NCI-H146 (cell line): ENCODE results near the gene CMC2.

ENCODE experiments used
- DNase-seq: peaks from one replicate; lab custom pipeline; 2025; lab: John Stamatoyannopoulos, UW

The CMC2 gene

DNA sequence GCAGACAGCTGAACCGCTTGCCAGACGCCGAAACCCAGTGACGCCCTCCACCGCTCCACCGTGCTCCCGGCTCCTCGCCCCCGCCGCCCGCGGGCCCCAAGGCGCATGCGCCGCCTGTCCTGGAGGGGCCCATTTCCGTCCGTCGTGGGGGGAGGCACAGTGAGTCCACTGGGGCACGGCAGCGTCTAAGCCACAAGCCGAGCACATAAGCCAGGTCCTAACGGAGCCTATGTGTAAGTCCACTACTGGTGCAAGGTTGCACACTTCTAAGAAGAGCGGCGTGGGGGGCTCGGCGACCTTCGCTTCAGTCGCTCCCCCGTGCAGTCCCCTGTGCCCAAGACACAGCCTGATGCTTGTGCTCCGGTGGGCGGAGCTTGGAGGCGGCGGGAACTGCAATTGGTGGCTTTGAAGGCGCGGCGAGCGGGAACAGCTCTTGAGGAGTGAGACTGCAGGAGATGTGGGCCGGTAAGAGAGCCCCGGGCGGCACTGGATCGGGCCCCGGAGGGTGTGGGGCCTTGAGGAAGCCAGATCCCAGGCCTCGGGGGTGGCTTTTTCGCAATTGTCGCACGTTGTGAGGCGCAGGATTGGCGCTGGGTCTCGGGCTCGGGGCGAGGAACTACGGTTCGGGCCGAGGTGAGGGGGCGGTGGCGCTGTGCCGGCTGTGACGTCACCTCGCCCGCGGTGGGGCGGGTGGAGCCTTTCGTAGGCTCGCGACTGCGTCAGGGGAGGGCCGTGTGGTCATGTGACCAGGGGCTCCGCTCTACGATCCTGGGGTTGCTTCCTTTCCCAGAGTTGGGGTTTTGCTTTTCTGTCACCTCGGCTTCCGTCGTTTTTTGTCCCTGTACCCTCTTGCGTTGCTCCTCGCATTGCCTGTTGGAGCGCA lies at the start of gene CMC2, which contains the start of gene CENPN:
Gene CMC2 (minus strand): TSS at position 73 of the 883 bp plus-strand sequence. CDS start 9,491 bp downstream, outside the sequence.
Gene CENPN (plus strand): TSS at position 402 of the 883 bp plus-strand sequence. CDS start 4,726 bp downstream, outside the sequence.
- DNase-seq = peak; percentile 94

DNA sequence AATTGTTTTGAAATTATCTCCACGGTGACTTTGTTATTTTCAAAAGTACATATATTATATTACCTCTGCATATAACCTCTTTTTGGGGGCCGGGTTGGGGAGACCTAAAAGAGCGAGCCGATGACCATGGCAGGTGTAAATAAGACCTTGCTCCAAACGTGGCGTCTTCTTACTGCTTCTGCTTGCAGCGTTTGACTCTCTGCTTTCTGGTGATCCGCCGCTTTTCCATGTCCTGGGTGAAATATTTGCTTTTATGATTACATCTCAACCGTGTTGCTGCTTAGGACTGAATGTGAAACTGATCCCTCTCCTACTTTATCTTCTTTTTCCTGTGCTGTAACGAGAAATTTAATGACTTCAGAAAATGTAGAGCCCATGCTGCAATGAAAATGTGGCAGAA lies 47.1 kb upstream of the CMC2 start:
- DNase-seq = no peak

DNA sequence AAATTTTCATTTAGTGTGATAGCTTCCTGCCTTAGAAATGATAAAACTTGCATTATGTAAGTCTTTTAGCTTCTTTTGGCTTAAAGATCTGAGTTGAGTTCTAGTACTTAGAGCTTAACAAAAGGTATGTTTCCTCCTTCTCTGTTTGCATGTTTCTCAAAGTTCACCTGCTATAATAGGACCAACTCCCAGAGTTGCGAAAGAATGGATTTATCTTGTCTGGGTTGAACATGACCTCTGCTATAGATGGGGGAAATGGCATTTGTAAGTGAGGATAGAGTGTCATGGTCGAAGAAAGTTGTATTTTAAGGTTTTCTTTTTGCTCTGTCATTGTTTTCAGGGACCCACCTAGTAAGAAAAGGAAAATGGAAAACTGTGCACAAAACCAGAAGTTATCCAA lies 36.1 kb upstream of the CMC2 start:
- DNase-seq = no peak

DNA sequence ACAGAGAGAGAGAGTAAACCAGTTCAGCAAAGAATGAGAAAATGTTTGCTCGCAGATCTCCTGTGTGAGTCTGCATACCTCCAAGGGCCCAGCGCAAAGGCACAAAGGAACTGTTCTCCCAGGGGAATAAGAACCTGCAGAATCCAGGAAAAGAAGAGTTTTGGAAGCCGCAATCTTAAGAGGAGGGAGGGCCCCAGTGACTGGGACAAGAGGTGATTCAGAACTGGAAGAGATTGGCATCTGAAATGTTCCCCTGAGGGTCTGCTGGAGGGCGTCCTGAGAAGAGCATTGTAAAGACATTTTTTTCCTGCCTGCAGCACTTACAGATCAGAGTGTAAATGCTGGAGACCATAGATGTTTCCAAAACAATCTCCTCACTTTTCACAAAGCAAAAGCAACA lies 35.0 kb upstream of the CMC2 start:
- DNase-seq = no peak

DNA sequence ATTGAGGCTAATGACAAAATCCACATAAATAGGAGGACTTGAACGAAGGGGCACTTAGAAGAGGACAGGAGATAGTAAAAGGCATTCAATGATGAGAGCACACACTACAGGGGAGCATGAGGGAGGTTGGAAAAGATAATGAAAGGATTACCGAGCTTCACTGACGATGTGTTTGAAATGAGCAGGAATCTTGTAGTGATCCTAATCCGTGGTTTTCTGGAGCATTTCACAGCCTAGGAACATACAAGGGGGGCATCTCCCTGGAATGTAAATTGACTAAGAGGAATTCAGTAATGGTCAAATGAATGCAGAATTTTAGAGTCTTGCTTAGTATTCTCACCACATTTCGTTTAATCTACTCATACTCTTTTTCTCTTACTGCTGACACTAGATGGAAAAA lies 34.2 kb upstream of the CMC2 start:
- DNase-seq = no peak

DNA sequence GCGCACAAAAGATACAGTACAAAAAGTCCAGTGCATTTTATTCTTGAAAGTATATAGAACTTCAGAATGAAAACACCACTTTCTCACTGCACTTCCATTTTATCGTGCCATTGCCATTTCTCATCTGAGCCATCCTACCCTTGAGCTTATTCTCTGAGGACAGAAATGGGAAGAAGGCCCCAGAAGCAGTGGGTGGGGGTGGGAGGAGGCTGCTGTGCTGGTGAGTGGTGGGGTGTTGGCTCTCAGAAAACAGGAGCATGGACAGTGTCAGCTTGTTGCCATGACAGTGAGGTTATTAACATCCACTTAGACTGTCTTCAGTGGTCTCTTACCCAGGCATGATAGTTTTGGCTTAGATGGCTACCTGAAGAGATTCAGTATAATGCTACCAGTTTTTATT lies 33.4 kb upstream of the CMC2 start:
- no peak for DNase-seq

DNA sequence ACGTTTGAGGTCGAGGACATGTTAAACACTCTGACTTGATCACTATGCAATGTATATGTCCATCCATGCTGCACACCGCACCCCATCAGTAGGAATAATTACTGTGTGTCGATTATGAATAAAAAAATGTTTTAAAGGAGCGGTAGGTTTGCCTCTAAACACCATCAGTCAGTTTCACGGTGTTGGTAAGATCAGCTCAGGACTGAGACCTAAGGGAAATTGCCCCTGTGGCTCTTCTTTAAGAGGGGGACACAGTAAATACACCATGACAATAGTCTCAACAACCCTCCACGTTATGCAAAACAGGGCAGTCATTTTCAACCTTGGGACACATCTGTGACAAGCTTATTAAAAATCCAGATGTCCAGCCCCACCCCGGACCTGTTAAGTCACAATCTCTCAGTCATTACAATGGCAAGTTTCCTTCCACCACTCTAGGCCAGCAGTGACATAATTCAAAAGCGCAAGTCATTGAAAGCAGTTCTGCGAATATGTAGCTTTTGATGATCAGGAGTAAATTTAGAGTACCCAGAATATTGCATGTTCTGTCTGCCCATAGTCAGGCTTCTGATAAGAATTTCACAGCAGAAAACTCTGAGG lies 30.2 kb upstream of the CMC2 start:
- no peak for DNase-seq

DNA sequence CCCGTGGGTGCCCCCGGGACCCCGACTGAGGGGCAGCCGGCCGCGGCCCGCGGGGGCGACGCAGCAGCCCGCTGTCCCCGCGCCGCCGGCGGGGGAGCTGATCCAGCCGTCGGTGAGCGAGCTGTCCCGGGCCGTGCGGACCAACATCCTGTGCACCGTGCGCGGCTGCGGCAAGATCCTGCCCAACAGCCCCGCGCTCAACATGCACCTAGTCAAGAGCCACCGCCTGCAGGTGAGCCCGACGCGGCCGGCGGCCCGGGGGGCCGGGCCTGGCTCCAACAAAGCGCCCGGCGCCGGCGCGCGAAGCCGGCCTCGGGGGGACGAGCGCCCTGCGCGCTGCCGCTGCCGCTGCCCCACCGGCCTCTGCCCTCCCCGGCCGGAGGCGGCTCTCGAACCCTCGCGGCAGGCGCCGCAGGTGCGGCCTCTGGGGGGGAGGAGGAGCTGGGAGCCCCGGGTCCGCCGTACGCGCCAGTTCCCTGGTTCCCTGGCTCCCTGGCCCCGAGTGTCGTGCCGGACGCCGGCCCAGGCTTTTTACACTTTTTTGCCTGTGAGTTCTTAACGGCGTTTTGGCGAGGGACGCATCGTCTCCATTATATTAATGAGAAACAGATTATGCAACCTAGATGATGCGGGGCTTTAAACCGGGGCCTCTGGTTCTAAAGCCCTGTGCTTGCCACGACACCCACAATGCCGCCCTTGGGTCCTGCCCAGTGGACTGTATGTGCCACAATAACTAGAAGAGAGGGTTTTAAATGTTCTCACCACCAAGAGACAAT lies 29.5 kb upstream of the CMC2 start:
- peak; percentile 34 for DNase-seq

DNA sequence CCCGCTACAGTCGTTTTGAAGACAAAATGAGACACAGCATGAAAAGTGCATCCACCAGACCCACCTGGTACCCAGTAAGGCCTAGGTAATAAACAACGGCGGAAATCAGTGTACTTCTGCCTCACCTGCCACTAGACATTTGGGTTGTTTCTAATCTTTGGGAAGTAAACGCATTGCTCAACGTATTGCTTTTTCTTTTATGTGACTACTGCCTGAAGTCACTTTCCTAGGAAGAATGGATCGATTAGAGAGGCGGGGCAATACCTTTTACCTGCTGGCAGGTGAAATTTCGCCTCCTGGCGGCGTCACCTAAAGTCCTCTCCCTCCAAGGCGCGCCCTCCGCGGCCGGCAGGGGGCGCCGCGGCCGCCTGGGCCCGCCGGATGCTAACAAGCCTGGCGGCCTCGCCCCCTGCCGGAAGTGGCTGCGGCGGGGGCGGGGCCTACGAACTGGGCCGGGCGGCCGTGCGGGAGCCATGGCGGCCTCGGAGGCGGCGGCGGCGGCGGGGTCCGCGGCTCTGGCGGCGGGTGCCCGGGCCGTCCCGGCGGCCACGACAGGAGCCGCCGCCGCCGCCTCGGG lies 28.8 kb upstream of the CMC2 start, which contains the start of gene ATMIN:
Gene ATMIN (plus strand): TSS at position 445 of the 577 bp plus-strand sequence. CDS start 29 bp downstream, at position 474.
- peak; percentile 86 for DNase-seq

DNA sequence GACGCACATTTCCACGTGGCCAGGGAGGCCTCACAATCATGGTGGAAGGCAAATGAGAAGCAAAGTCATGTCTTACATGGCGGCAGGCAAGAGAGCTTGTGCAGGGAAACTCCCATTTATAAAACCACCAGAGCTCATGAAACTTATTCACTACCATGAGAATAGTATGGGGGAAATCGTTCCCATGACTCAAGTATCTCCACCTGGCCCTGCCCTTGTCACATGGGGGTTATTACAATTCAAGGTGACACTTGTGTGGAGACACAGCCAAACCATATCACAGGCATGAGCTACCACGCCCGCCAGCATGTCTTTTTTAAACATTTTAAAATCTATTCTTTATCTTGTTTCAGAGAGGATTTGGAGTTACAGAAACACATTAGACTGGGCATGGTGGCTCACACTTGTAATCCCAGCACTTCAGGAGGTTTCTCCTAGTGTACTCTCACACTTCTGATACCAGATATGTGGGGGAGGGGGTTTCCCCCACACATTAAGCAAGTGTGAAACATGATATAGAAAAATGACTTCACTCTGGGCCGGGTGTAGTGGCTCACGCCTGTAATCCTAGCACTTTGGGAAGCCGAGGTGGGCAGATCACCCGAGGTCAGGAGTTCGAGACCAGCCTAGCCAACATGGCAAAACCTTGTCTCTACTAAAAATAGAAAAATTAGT lies 23.4 kb upstream of the CMC2 start:
- no peak for DNase-seq

DNA sequence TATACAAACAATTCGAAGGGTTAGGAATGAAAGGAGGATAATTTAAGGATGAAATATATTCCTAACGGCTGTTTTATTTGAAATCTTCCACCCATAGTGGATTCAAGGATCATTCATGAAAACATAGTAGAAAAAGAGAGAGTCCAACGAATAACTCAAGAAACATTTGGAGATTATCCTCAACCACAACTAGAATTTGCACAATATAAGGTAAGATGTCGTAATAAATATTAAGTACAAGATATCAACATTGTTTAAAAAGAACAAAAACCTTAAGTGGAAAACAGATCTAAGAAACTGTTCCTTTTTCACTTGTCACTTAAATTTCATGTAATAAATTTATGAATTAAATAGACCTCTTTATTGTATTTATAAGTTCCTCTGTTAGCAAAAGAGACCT lies 19.7 kb upstream of the CMC2 start:
- no peak for DNase-seq

DNA sequence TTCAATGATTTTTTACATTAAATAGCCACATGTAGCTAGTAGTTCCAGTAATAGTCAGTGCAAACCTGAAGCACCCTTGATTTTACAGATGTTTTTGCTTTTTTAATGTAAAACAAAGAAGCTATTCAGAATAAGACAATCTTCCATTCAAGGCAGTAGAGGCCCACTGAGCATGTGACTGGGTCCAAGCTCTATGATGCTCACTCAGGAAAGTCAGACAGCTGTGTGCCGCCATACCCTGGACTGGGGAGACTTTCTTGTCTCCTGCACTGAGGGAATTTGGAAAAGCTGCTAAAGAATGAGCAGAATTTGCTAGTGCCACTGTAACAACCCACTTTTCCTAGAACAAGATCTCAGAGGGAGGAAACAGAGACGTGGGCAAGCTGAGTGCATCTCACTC lies 11.8 kb upstream of the CMC2 start:
- no peak for DNase-seq

DNA sequence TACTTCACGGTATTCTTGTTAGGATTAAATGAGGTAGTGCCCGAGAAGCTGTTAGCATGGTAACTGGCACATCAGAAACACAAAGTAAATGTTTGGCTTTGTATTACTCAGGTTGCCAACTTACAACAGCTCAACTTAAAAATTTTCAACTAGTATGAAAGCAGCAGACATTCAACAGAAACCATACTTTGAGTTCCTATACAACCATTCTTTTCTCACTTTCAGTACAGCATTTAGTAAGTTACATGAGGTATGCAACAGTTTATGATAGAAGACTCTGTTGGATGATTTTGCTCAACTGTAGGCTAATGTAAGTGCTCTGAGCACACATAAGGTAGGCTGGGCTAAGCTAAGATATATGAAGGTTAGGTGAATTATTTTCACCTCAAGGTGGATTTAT lies 8.0 kb upstream of the CMC2 start:
- no peak for DNase-seq

DNA sequence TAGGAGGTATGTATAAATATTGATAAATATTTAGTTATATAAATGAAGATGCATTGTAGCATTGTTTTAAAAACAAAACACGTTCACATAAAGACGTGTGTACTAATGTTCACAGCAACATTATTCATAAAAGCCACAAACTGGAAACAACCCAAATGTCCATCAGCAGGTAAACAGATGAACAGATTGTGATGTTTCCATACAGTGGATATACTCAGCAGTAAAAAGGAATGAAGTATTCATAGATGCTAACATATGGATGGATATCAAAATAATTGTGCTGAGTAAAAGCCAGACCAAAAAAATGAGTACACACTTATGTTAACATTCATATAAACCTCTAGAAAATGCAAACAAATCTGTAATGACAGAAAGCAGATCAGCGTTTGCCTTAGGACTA lies 6.3 kb upstream of the CMC2 start:
- no peak for DNase-seq

DNA sequence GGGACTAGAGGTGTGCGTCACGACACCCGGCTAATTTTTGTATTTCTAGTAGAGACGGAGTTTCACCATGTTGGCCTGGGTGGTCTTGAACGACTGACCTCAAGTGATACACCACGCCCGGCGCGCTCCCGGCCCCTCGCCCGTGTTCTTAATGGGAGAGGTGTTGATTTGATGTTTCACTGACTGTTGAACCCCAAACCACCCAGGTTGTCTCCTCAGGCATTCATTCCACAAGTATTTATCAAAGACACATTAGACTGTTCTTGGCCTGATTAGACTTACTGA lies 1.8 kb upstream of the CMC2 start:
- DNase-seq = no peak

DNA sequence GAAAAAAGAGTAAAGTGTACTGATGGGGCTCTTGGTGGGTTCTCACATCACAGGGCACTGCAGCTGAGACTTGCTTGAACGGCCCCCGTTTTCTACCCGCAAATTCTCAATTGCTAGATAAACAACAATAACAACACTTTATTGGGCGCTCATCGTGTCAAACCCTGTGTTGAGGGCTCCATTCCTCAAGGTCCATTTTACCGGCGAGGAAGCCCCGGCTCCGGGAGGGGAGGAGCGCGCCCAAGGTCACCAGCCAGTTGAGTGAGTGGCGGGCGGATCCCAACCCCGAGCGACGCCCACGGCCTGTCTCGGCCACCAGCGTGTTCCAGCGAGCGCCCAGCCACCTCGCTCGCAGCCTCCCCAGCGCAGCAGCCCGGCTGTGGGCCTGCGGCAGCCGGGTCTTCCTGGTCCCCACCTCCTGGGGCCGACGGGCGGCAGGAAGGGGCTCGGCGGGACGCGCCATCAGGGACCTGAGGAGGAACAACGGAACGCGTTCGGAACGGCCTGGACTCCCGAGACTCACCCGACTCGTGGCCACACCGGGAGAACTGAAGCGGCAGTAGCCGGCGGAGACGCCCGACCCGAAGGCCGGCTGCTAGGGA lies 373 bp downstream of the CMC2 start:
- DNase-seq = peak; percentile 71

DNA sequence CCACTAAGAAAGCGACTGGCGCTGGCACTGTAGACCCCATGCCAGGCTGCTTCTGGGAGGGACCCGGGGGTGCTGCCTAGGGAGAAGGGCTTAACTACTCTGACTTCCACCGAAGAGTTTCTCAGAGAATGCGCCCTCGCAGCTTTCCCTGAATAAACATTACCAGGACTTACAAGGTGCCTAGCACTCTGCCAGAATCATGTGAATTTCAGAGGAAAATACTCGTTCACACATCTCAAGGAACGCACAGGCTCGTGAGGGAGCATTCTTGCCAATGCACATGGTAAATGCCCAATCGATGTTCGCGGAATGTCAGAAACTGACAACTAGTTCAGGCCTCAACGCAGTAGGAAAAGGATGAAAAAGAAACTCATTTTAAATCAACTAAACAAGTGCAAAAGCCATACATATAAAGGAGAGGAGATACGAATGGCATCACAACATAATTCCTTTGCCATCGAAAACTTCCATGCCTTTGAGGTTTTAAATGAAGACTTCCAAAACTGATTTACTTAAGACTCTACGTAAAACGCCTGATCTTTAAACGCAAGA lies 999 bp downstream of the CMC2 start:
- DNase-seq = no peak

DNA sequence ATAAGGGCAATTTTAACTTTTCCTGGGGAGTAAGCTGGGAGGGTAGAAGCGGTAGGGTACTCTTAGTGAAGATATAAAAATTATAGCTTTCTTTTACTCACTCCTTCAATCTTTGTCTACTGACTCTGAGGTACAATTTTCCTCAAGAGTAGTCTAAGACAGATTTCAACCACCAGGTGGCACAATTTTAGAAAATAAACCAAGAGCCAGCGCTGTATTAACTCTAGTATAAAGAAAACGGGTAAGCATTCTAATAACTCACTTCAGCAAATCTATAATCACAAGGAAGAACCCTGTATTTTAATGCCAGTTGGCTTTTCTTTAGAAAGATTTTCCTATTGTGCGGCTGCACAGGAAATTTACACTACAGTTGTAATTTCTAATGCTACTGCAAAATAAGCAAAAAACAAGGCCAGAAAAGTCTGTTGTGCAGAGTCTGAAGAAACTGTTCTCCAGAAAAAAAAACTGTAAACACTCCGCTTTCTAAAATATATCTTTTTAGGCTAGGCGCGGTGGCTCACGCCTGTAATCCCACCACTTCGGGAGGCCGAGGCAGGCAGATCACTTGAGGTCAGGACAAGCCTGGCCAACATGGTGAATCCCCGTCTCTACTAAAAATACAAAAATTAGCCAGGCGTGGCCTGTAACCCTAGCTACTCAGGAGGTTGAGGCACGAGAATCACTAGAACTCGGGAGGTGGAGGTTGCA lies 1.9 kb downstream of the CMC2 start:
- peak; percentile 11 for DNase-seq

DNA sequence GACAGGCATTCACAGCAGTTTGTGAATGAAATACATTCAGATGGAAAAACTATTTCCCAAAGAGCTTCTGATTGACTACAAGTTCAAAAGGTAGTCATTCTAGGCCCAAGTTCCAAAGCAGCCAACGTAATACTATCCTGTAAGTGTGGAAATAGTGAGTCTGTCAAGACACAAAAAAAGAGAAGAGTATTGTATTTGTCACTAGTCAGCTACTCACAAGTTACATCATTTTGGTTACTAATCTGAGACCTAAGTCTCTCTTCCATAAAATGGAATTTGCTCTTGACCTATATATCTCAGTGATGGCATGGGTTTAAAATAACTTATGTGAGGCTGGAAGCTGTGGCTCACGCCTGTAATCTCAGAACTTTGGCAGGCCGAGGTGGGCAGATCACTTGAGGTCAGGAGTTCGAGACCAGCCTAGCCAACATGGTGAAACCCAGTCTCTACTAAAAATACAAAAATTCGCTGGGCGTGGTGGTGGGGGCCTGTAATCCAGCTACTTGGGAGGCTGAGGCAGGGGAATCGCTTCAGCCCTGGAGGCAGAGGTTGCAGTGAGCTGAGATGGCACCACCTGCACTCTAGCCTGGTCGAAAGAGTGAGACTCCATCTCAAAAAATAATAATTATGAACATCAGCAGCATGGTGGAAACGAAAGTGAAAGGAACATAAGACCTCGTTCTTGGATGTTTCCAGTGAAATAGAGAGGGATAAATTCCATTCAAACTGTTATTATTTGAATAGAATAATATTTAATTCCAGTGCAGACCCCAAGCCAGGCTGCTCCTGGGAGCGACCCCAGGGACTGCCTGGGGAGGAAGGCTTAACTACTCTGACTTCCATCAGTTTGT lies 2.9 kb downstream of the CMC2 start:
- DNase-seq = no peak

DNA sequence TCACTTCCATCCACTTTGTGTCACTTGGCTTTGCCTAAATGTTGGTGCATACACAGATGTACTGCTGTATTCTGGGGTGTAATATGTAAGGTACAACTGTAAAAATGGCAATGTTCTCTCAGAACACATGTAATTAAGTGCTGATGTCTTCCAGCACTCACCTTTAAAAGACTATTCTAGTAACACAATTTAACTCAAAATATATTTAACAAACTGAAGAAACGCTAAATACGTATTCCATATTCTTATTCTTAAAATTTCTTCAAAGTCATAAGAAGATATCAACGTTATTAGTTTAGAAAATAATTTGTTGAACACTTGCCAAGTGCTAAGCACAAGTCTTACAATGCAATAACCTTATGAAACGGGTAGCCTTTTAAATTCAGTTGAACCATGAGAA lies 3.6 kb downstream of the CMC2 start:
- DNase-seq = no peak
